GM21360 (cell line): Measurements from ENCODE around the gene RIT2.

Experiments used
- ATAC-seq: cut with Tn5 transposase; IDR thresholded peaks from one replicate; pipeline ENCODE4 v1.9.1; 2021; ENCODE audit warnings: mild to moderate bottlenecking, moderate library complexity; ENCODE audit not compliant: unreplicated experiment

The RIT2 gene

GRCh38 chr18:43092539-43092938 is 22.9 kb downstream of the RIT2 start:
- ATAC-seq = no peak

- no peak for ATAC-seq
Measured at GRCh38 chr18:43081396-43081795, 34.1 kb downstream of the RIT2 start.

- no peak for ATAC-seq
Measured at GRCh38 chr18:43080671-43081070, 34.8 kb downstream of the RIT2 start.

- ATAC-seq = no peak
Measured at GRCh38 chr18:43079422-43079821, 36.1 kb downstream of the RIT2 start.

GRCh38 chr18:43078478-43079092 is 36.9 kb downstream of the RIT2 start:
- no peak for ATAC-seq

GRCh38 chr18:43077510-43078308 is 37.8 kb downstream of the RIT2 start:
- no peak for ATAC-seq

- no peak for ATAC-seq
Measured at GRCh38 chr18:43073771-43074170, 41.7 kb downstream of the RIT2 start.

GRCh38 chr18:43068781-43069180 is 46.7 kb downstream of the RIT2 start:
- ATAC-seq = no peak

- no peak for ATAC-seq
Measured at GRCh38 chr18:43067570-43067969, 47.9 kb downstream of the RIT2 start.

- no peak for ATAC-seq
Measured at GRCh38 chr18:43061816-43062215, 53.7 kb downstream of the RIT2 start.

- ATAC-seq = no peak
Measured at GRCh38 chr18:43061318-43061717, 54.2 kb downstream of the RIT2 start.

- ATAC-seq = no peak
Measured at GRCh38 chr18:43060020-43060419, 55.5 kb downstream of the RIT2 start.

GRCh38 chr18:43054815-43055519 is 60.5 kb downstream of the RIT2 start:
- no peak for ATAC-seq

- ATAC-seq = no peak
Measured at GRCh38 chr18:43049021-43049420, 66.5 kb downstream of the RIT2 start.

- ATAC-seq = no peak
Measured at GRCh38 chr18:43046322-43046721, 69.2 kb downstream of the RIT2 start.

GRCh38 chr18:43043626-43044025 is 71.9 kb downstream of the RIT2 start:
- no peak for ATAC-seq

- ATAC-seq = no peak
Measured at GRCh38 chr18:43040281-43040680, 75.2 kb downstream of the RIT2 start.

- ATAC-seq = no peak
Measured at GRCh38 chr18:43034683-43035500, 80.6 kb downstream of the RIT2 start.

GRCh38 chr18:43031169-43031568 is 84.3 kb downstream of the RIT2 start:
- no peak for ATAC-seq

GRCh38 chr18:43029414-43029813 is 86.1 kb downstream of the RIT2 start:
- no peak for ATAC-seq

GRCh38 chr18:43022874-43023273 is 92.6 kb downstream of the RIT2 start:
- no peak for ATAC-seq
